ENCODE measurements around the gene S100A8.

S100A8 gene

GRCh38 chr1:153353226-153353947, 37.5 kb downstream of the S100A8 start:
- TF ChIP-seq, protein P1, sequence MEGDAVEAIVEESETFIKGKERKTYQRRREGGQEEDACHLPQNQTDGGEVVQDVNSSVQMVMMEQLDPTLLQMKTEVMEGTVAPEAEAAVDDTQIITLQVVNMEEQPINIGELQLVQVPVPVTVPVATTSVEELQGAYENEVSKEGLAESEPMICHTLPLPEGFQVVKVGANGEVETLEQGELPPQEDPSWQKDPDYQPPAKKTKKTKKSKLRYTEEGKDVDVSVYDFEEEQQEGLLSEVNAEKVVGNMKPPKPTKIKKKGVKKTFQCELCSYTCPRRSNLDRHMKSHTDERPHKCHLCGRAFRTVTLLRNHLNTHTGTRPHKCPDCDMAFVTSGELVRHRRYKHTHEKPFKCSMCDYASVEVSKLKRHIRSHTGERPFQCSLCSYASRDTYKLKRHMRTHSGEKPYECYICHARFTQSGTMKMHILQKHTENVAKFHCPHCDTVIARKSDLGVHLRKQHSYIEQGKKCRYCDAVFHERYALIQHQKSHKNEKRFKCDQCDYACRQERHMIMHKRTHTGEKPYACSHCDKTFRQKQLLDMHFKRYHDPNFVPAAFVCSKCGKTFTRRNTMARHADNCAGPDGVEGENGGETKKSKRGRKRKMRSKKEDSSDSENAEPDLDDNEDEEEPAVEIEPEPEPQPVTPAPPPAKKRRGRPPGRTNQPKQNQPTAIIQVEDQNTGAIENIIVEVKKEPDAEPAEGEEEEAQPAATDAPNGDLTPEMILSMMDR (IDR thresholded peaks at IDR 0.05; ENCODE audit: low read depth, low read length, missing control alignments), result peak; percentile 63
- H3K4me3 ChIP-seq (ENCODE audit: low read depth, low read length), result no peak overlapping the region
- peaks cover 3% of the 10 kb centered on the region for H3K27me3 ChIP-seq (replicated peaks)
- no peak overlapping the region for H3K27ac ChIP-seq
- no peaks in the 10 kb centered on the region for H3K36me3 ChIP-seq (replicated peaks)
- DNase-seq, result no peak
- in situ Hi-C loops (cut with HindIII; ENCODE audit: low pct_ligation_motif_present, low sequenced_read_pairs), result loop anchor here (25.0 kb wide), 1 partner anchor 134 kb away; no protein-coding TSS in a partner anchor

DNA sequence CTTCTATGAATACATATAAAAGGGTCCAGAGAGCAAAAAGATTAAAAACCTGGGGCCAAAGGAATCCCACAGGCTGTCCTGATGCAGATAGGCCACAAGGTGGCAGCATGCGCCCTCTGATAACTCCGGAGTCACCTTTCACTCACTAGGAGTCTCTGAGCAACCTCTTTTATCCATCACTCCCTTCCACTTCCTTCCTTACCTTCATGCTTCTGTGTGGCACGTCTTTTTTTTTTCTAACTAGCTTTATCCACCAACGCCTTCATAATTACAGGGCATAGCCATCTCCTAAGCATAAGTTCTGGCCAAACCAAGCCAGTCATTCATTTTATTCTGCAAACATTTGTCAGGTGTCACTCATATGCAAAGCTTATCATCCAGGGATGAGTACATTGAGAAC, 38.4 kb downstream of the S100A8 start:
- TF ChIP-seq, protein P1 (IDR thresholded peaks at IDR 0.05; ENCODE audit: low read depth, low read length, missing control alignments), result peak; percentile 92
- no peak overlapping the region for H3K4me3 ChIP-seq (ENCODE audit: low read depth, low read length)
- DNase-seq, result peak; percentile 58
- peaks cover 3% of the 10 kb centered on the region for H3K27me3 ChIP-seq (replicated peaks)
- H3K36me3 ChIP-seq (replicated peaks), result no peaks in the 10 kb centered on the region
- H3K27ac ChIP-seq, result no peak overlapping the region
- in situ Hi-C loops (cut with HindIII; ENCODE audit: low pct_ligation_motif_present, low sequenced_read_pairs), result loop anchor here (25.0 kb wide), 1 partner anchor 135 kb away; no protein-coding TSS in a partner anchor

DNA sequence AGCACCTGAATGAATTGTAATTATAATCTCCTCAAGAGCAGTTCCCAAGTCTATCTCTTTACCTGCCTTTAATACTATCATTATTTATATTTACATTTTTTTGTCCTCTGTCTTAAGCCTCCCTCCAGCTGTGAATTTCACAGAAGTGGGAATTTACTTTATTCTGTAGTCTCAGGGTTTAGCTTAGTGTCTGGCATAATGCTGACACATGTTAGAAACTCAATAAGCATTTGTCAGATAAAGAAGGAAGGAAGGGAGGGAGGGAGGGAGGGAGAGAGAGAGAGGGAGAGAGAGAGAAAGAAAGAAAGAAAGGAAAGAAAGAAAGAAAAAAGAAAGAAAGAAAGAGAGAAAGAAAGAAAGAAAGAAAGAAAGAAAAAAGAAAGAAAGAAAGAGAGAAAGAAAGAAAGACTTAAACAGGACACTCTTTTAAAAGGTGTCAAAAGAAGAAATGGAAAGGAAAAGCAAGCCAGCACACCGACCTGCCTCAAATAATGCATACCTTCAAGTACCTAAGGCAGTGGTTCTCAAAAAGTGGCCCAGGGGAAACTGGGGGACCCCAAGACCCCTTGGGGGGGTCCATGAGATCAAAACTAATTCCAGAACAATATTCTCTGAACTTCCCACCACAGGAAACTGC, 40.4 kb downstream of the S100A8 start:
- Histone ChIP-seq H3K36me3 (replicated peaks) (no peaks in the 10 kb centered on the region), H3K27ac (no peak overlapping the region), H3K27me3 (replicated peaks) (no peaks in the 10 kb centered on the region), H3K4me3 (ENCODE audit: low read depth, low read length) (no peak overlapping the region)
- TF ChIP-seq, protein P1 (IDR thresholded peaks at IDR 0.05; ENCODE audit: low read depth, low read length, missing control alignments), result no peak
- no peak for DNase-seq
- in situ Hi-C loops (cut with HindIII; ENCODE audit: low pct_ligation_motif_present, low sequenced_read_pairs), result loop anchor here (25.0 kb wide), 1 partner anchor 137 kb away; no protein-coding TSS in a partner anchor

- no peaks in the 10 kb centered on the region for H3K27me3 ChIP-seq (replicated peaks)
- no peak overlapping the region for H3K4me3 ChIP-seq (ENCODE audit: low read depth, low read length)
- H3K36me3 ChIP-seq (replicated peaks), result no peaks in the 10 kb centered on the region
- in situ Hi-C loops (cut with HindIII; ENCODE audit: low pct_ligation_motif_present, low sequenced_read_pairs), result loop anchor here (25.0 kb wide), 1 partner anchor 138 kb away; no protein-coding TSS in a partner anchor
- DNase-seq, result no peak
- TF ChIP-seq, protein P1 (IDR thresholded peaks at IDR 0.05; ENCODE audit: low read depth, low read length, missing control alignments), result no peak
- no peak overlapping the region for H3K27ac ChIP-seq
Measured at GRCh38 chr1:153349363-153350320, 41.2 kb downstream of the S100A8 start.

DNA sequence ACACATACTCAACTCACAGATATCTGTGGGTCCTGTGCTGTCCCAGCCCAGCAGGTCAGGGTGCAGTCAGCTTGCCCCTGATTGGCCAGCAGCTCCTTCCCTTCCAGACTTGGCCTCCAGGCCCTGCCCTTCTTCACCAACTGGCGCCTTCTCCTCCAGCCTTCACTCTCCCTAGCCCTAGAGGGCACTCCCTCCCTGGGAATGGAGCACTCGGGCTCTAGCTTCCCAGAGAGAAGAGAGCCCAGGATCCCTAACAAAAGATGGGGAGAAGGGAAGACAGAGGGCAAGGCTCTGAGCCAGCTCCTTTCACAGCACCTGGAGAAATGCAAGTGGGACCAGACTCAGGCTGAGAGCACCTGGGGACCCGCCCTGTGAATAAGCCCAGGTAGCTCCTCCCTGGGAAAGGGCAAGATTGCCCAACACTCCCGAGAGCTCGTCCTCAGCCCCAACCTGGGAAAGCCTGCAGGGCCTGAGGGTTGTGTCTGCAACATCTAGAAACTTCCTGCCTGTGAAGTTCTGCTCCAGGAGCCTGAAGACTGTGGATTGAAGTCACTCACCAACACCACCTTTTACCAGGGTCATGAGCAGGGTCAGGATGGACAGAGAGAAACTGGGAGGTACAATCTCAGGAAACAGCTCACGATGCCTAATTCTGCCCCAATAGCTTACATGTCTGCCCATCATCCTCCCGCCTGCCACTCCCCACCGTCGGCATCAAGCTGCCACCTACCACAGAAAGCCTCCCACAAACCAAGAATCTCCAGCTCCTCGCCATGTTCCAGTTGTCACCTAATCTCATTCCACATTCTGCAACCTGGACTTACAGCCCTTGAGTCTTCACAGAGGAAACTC, 42.1 kb downstream of the S100A8 start, which contains the start of gene PGLYRP4:
Gene PGLYRP4 (minus strand): TSS at position 331 of the 852 bp plus-strand sequence. CDS start 909 bp downstream, outside the sequence.
- DNase-seq, result no peak
- Histone ChIP-seq H3K27me3 (replicated peaks) (no peaks in the 10 kb centered on the region), H3K4me3 (ENCODE audit: low read depth, low read length) (no peak within 1 kb of the TSS), H3K27ac (no peak within 1 kb of the TSS), H3K36me3 (replicated peaks) (no peaks in the 10 kb centered on the region)
- in situ Hi-C loops (cut with HindIII; ENCODE audit: low pct_ligation_motif_present, low sequenced_read_pairs), result no loop called here
- TF ChIP-seq, protein P1 (IDR thresholded peaks at IDR 0.05; ENCODE audit: low read depth, low read length, missing control alignments), result no peak
